ENCODE results near the gene TCF7L2. TPM values are rescaled to one million over a fixed set of nuclear protein-coding genes. Genes with fewer than 3 reads are reported as not detected.

TCF7L2 gene
- total and polyA plus RNA-seq, 9 donors, result 14.9 to 77.3 (median 51.5) TPM

DNA sequence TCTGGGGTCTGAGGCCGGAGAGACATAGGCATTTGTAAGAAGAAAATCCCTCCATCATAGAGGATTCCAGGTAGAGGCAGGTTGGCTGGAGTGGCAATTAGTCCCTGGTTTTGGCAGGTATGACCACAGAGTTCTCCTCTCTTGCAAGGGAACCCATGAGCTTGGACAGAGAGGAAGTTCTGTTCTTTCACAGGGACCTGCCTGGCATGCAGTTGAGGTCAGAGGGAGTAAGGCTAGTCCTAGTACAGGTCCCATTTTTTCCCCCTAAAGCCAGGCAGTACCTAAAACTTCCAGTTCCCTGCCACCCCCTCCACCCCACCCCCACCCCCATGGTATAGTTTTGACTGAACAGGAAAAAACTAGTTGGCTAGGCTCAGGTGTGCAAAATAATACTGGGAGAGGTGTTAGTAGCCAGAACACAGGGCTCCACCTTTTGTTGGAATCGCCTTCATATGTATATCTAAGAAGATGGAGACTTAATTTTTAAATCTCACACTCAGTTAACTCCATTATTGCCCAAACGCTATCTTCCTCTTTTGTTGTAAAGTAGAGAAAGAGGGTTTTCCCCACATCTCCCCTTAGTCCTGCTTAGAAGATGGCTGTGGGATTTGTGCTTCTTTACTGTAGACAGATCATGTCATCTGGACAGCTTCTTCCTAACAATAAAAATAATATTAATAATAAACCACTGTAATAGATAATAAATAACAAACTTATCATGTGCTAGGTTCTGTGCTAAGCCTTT, 188.1 kb downstream of the TCF7L2 start:
- Histone ChIP-seq H3K36me3 (ENCODE audit: control insufficient read depth, insufficient read depth, low read length) (peaks cover 50% of the 10 kb centered on the region), H3K9me3 (replicated peaks; ENCODE audit: control insufficient read depth, low read depth, low read length) (no peaks in the 10 kb centered on the region), H3K4me3 (ENCODE audit: low read length) (no peak overlapping the region), H3K27ac (ENCODE audit: low read length) (no peak overlapping the region), H3K4me1 (ENCODE audit: control insufficient read depth, insufficient read depth, low read length) (peaks cover 17% of the 10 kb centered on the region), H3K27me3 (ENCODE audit: control insufficient read depth, insufficient read depth, low read length) (no peaks in the 10 kb centered on the region)
- no CpG with 5 or more reads among the region's 3 CpGs for WGBS (ENCODE audit: insufficient coverage)
- DNase-seq, result no peak

DNA sequence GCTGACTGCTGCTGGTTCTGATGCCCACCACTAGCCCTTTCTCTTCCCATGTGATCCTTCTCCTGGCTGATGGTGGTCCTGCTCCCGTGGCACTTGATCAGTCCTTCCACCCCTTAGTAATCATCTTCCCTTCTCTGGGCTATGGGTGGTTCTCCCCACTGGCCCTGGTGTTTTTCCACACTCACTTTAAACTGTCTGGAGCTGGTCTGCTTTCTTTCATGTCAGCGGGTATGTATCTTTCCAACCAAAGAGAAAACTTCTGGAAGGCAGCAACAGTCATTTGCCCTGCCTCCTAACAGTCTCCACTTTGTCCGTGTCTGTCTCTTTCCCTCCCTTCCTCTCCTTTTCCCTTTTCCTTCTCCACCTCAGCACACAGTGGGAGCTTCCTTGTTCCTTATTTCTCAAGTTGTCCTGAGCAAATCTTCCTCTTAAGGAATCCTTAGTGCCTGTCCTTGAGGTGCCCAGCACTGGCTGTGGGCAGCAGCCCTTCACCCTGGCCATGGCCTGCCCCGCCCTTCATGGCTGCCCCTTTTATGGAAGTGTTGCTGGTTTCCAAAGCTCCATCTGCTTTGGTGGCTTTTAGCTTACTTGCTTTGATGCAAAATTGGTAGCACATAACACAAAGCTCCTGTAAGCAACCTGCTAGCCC, 189.0 kb downstream of the TCF7L2 start:
- 57% methylated on average over 3 of the region's 4 CpGs for WGBS (ENCODE audit: insufficient coverage)
- Histone ChIP-seq H3K36me3 (ENCODE audit: control insufficient read depth, insufficient read depth, low read length) (peaks cover 55% of the 10 kb centered on the region), H3K27me3 (ENCODE audit: control insufficient read depth, insufficient read depth, low read length) (no peaks in the 10 kb centered on the region), H3K4me1 (ENCODE audit: control insufficient read depth, insufficient read depth, low read length) (peaks cover 7% of the 10 kb centered on the region), H3K27ac (ENCODE audit: low read length) (no peak overlapping the region), H3K9me3 (replicated peaks; ENCODE audit: control insufficient read depth, low read depth, low read length) (no peaks in the 10 kb centered on the region), H3K4me3 (ENCODE audit: low read length) (no peak overlapping the region)
- no peak for DNase-seq

DNA sequence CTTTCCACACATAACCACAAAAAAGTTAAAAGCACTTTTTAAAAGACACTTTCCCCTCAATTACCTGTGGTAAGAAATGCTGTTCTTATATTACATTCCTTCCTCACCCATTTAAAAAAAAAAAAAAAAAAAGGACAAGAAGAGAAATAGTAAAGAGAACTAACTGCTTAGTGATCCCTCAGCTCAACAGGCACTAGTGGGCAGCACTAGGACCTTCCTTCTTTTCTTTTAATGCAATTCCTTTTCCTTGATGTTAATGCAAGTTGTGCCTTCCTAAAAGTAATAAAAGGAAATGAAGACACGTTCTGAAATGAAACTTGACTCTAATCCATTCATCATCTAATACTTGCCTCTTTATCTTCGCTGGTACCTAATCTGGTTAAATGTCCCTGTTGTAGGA, 189.7 kb downstream of the TCF7L2 start:
- Histone ChIP-seq H3K4me1 (ENCODE audit: control insufficient read depth, insufficient read depth, low read length) (peaks cover 3% of the 10 kb centered on the region), H3K27ac (ENCODE audit: low read length) (no peak overlapping the region), H3K27me3 (ENCODE audit: control insufficient read depth, insufficient read depth, low read length) (no peaks in the 10 kb centered on the region), H3K4me3 (ENCODE audit: low read length) (no peak overlapping the region), H3K9me3 (replicated peaks; ENCODE audit: control insufficient read depth, low read depth, low read length) (no peaks in the 10 kb centered on the region), H3K36me3 (ENCODE audit: control insufficient read depth, insufficient read depth, low read length) (peaks cover 55% of the 10 kb centered on the region)
- WGBS (ENCODE audit: insufficient coverage), result no CpG with 5 or more reads among the region's 2 CpGs
- peak; percentile 45 for DNase-seq

DNA sequence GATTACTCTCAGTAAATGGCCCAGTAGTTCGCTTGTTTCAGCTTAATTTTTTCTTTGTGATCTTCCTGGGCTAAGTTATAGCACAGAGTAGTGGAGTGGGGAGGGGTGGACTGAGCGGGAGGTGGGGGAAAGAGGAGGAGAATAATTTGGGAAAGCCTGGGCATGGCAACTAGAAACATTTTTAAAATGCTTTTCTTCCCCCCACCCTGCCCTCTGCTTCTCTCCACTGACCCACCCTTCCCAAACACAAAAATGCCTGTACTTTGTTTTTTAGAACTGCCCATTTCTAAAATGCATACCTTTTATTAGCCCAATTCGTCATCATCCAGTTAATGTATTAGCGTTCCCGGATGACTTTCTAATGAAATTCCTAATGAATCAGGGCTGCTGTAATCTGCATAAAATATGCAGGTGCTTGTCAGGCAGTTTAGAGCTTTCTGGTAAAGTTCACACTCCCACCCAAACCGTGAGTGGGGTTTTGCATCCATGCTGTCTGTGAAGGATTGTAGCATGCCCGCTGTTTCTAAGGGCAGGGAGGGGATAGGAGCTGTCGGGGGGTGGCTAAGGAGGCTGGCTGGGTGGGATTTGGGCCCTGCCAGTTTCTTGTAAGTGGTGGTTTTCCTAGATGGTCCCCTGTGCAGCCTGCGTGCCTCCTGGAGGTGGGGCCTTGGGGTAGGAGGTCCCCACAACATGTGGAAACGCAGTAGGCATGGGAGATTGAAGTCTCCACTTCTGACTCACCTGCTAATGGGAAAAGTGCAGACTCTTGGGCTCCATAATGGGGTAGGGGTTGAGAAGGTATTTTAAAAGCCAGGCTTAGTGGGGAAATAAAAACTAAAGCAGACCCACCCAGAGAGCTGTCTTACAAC, 190.3 kb downstream of the TCF7L2 start:
- WGBS (ENCODE audit: insufficient coverage), result 100% methylated on average over 1 of the region's 10 CpGs
- H3K36me3 ChIP-seq (ENCODE audit: control insufficient read depth, insufficient read depth, low read length), result peaks cover 54% of the 10 kb centered on the region
- DNase-seq, result no peak
- H3K27me3 ChIP-seq (ENCODE audit: control insufficient read depth, insufficient read depth, low read length), result no peaks in the 10 kb centered on the region
- no peak overlapping the region for H3K27ac ChIP-seq (ENCODE audit: low read length)
- H3K4me1 ChIP-seq (ENCODE audit: control insufficient read depth, insufficient read depth, low read length), result peaks cover 3% of the 10 kb centered on the region
- H3K4me3 ChIP-seq (ENCODE audit: low read length), result no peak overlapping the region
- no peaks in the 10 kb centered on the region for H3K9me3 ChIP-seq (replicated peaks; ENCODE audit: control insufficient read depth, low read depth, low read length)

DNA sequence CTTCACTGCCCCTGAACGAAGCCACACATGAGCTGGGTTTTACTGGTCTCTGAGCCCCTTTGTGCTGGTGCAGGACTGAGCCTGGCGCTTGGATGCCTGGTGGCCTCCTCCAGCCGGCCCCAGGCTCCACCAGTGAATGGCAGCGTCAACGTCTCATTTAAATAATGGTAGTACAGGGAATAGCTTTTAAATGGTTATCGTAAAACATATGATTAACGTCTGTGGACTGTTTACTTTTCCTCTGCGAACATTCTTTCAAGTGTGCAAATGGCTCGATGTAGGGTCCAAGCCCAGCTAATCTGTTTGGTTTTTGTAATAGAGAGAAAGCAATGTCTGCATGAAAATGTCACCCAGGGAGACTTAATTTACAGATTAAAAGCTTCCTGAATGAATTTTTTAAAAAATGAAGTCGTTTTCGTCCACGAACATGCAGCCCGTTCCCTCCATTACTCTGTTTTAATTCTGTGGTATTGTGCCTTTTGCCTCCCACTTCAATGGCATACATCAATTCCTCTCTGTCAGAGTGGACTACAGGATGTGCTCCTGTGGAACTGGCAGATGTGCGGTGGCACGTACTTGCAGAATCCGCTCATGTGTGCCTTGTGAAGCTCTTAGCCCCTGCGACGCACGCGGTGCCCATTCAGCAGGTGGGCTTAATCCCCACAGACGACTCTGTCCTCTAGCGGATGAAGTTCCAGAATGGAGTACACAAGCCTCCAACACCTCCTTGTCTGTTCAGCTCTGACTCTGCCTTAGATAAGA, 192.7 kb downstream of the TCF7L2 start:
- H3K4me1 ChIP-seq (ENCODE audit: control insufficient read depth, insufficient read depth, low read length), result peaks cover 3% of the 10 kb centered on the region
- no peaks in the 10 kb centered on the region for H3K9me3 ChIP-seq (replicated peaks; ENCODE audit: control insufficient read depth, low read depth, low read length)
- H3K27me3 ChIP-seq (ENCODE audit: control insufficient read depth, insufficient read depth, low read length), result no peaks in the 10 kb centered on the region
- DNase-seq, result no peak
- no peak overlapping the region for H3K4me3 ChIP-seq (ENCODE audit: low read length)
- no peak overlapping the region for H3K27ac ChIP-seq (ENCODE audit: low read length)
- 73% methylated on average over 12 of the region's 22 CpGs for WGBS (ENCODE audit: insufficient coverage)
- H3K36me3 ChIP-seq (ENCODE audit: control insufficient read depth, insufficient read depth, low read length), result peaks cover 55% of the 10 kb centered on the region

DNA sequence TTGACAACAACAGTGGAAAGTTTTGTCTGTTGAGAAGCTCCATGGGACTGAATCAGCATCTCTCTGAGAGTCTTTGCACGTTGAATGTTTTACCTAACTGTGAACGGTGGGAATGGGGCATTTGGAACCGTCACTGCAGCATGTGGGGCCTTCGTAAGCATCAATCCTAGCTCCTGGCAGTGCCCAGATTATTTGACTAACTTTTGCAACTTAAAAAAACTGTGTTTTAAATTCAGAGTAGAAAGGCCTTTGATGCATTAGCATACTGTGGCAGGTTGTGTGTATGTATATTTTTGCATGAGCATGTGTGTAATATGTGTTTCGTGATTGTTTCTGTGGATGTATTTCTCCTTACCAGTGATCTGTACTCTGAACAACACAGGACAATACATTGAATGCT, 194.5 kb downstream of the TCF7L2 start:
- WGBS (ENCODE audit: insufficient coverage), result 75% methylated on average over 4 of the region's 5 CpGs
- Histone ChIP-seq H3K27ac (ENCODE audit: low read length) (no peak overlapping the region), H3K9me3 (replicated peaks; ENCODE audit: control insufficient read depth, low read depth, low read length) (no peaks in the 10 kb centered on the region), H3K27me3 (ENCODE audit: control insufficient read depth, insufficient read depth, low read length) (no peaks in the 10 kb centered on the region), H3K36me3 (ENCODE audit: control insufficient read depth, insufficient read depth, low read length) (peaks cover 68% of the 10 kb centered on the region), H3K4me3 (ENCODE audit: low read length) (no peak overlapping the region), H3K4me1 (ENCODE audit: control insufficient read depth, insufficient read depth, low read length) (no peaks in the 10 kb centered on the region)
- no peak for DNase-seq

DNA sequence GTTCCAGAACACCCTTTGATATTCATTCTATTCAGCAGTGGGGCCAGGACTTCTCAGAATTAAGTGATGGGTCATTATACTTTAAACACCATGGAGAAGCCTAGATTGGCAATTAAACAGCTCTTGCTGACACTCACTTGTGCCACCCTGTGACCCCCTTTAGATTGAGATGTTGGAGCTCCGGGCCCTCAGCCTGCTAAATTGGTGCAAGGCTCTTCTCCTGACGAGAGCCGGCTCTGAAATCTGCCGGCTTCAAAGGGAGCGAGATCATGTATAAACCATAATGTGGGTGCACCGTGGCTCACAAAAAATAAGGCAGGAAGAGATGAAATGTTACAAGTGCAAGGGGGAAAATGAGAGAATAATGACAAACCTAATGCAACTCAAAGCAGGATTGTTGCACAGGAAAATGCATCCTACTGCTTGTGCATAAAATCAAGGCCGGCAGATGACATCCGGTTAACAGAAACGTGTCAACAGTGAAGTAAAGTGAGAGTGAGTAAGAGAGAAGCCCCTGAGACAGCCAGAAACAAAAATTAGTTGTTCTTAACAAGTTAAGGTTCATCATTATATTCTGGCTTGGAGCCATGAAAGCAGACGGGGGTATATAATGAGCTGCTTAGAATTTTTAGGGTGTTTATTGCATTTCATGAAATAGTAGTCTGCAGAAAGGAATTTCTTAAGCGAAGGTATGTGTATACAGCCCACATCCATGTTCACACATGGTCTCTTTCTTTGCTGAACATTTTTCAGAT, 198.2 kb downstream of the TCF7L2 start:
- H3K36me3 ChIP-seq (ENCODE audit: control insufficient read depth, insufficient read depth, low read length), result peaks cover 80% of the 10 kb centered on the region
- 63% methylated on average over 9 of the region's 11 CpGs for WGBS (ENCODE audit: insufficient coverage)
- no peaks in the 10 kb centered on the region for H3K4me1 ChIP-seq (ENCODE audit: control insufficient read depth, insufficient read depth, low read length)
- H3K27ac ChIP-seq (ENCODE audit: low read length), result no peak overlapping the region
- no peaks in the 10 kb centered on the region for H3K27me3 ChIP-seq (ENCODE audit: control insufficient read depth, insufficient read depth, low read length)
- H3K4me3 ChIP-seq (ENCODE audit: low read length), result no peak overlapping the region
- no peaks in the 10 kb centered on the region for H3K9me3 ChIP-seq (replicated peaks; ENCODE audit: control insufficient read depth, low read depth, low read length)
- no peak for DNase-seq

DNA sequence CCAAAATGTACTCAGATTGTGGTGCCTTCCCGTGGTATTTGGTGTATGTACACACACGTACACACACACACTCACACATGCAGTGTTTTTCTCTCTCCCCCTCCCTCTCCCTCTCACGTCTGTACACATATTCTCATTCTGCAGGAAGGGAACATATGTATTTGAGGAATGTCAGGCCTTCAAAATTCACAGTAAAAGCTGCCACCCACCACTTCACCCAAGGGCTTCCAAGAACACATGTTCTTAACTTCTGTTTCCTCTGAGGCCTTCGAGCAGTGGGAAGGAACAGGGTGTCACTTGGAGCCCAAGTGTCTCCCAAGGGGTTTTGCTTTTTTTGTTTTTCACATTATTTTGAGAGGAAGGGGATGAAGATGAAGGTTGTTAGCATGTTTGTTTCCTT, 198.9 kb downstream of the TCF7L2 start:
- WGBS (ENCODE audit: insufficient coverage), result no CpG with 5 or more reads among the region's 4 CpGs
- no peak for DNase-seq
- H3K36me3 ChIP-seq (ENCODE audit: control insufficient read depth, insufficient read depth, low read length), result peaks cover 81% of the 10 kb centered on the region
- no peaks in the 10 kb centered on the region for H3K4me1 ChIP-seq (ENCODE audit: control insufficient read depth, insufficient read depth, low read length)
- H3K27ac ChIP-seq (ENCODE audit: low read length), result no peak overlapping the region
- no peaks in the 10 kb centered on the region for H3K27me3 ChIP-seq (ENCODE audit: control insufficient read depth, insufficient read depth, low read length)
- no peak overlapping the region for H3K4me3 ChIP-seq (ENCODE audit: low read length)
- H3K9me3 ChIP-seq (replicated peaks; ENCODE audit: control insufficient read depth, low read depth, low read length), result no peaks in the 10 kb centered on the region

DNA sequence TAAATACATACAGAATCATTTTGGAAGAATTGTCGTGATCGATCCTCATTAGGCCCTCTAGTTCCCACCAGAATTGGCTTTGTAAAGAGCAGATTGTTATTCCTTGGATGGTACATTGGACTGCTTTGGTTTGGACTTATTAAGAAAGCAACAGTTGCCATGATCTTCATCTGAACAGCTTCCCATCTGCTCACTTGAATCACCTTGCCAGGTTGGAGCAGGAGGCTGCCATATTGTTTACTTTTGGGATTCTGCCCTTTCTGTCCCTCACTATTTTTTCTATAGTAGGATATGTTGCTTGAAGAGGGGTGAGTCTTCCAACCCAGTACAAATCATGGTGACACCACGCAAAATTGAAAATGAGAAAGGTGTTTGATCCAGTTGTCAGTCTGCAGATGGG, 199.6 kb downstream of the TCF7L2 start:
- Histone ChIP-seq H3K9me3 (replicated peaks; ENCODE audit: control insufficient read depth, low read depth, low read length) (no peaks in the 10 kb centered on the region), H3K36me3 (ENCODE audit: control insufficient read depth, insufficient read depth, low read length) (peaks cover 80% of the 10 kb centered on the region), H3K4me1 (ENCODE audit: control insufficient read depth, insufficient read depth, low read length) (no peaks in the 10 kb centered on the region), H3K27ac (ENCODE audit: low read length) (no peak overlapping the region), H3K4me3 (ENCODE audit: low read length) (no peak overlapping the region), H3K27me3 (ENCODE audit: control insufficient read depth, insufficient read depth, low read length) (no peaks in the 10 kb centered on the region)
- DNase-seq, result no peak
- WGBS (ENCODE audit: insufficient coverage), result 70% methylated on average over 2 of the region's 3 CpGs

Measured in muscle of leg (tissue), 11 donors.